Activated CD8-positive, alpha-beta memory T cell treated with anti-CD3 and anti-CD28 coated beads, Interleukin-2, amount 50 U/mL, for 48 hours (primary cell): ENCODE data around the gene GKN2.
"Not testable (repeated sequence)": the region's sequence is repeated elsewhere in the genome, so short reads cannot be mapped to it uniquely, and the experiment has no call there.

Experiments used
- DNase-seq: peaks from one replicate; pipeline ENCODE4 v3.0.0-alpha.2; 2020

GKN2 gene

DNA sequence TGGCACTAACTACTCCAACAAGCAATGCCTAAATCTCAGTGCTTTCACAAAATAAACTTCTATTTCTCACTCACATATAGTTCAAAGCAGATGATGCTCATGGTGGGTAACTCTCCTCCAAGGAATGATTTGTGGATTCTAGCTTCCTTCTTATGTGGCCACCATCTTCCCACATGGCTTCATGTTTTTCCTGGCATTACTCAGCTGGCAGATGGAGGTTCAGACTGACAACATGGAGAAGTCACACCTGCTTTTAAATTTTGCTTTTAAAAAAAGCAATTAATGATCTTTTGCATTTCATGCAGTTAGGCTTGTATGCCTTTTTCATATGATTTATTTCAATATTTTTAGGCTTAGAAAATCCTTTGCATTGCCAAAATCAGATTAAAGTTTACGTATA lies 6.3 kb upstream of the GKN2 start:
- no peak for DNase-seq

GRCh38 chr2:68955432-68955831 lies 2.7 kb upstream of the GKN2 start:
- not testable (repeated sequence) for DNase-seq

- no peak for DNase-seq
Observed at GRCh38 chr2:68951899-68952298, 794 bp downstream of the GKN2 start.

DNA sequence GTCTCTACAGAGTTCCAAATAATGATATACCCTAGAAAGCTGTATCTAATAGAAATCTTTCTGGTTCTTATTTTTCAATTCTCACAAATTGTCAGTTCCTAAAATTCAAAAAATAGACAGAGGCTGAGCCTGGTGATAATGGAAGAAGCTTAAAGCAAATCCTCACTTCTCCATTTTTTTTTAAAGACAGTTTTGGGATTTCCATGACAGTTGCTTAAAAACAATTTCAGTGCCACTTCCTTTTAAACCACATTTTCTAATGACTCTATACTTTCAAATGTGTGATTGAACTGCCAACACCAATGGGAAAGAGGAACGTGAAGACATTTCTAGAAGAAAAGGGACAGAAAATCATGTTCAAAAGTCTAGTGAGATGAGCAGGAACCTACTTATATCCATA lies 4.0 kb downstream of the GKN2 start:
- no peak for DNase-seq

- no peak for DNase-seq
Observed at GRCh38 chr2:68946117-68946516, 6.6 kb downstream of the GKN2 start.

DNA sequence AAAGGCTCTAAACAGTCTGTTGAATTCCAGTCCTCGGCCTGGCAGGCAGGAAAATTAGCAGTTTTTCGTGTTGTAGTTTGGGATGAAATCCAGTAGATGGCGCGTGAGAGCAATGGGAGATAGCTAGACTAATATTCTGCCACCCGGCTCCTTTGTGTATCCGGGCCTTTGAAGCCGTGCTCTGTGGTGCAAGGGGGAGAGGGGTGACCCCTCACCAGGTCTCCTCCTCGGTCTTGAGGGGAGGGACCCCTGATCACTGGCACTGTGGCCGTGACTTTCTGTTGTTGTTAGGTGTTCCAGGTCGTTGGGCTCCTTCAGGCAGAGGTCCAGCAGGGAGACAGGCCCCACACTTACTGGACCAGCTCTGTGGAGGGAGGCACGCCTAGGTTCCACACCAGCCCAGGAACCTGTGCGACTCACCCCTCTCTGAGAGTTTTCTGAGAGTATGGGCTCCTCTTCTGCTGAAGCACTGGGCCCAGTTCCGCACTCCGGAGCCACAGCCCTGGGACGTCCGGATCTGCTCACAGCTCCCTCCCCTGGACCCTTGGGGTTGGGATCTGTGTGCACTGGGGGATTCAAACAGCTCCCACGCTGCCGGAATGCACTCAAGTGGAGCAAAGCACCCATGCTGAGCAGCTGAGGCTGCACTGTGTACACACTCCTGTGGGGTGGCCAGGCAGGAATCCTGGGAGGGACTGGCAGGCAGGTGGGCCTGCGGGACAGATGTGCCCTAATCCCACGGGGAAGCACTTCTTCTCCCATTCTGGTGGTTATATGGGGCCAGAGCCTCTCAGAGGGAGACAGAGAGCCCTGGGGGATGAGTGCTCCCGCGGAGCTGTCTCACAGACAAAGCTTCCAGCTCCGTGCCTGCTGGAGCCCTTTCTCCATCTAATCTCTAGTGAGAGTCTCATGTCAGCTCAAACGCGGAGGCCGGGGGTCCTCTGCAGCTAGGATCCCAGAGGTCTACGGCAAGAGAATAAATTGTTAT lies 8.8 kb downstream of the GKN2 start:
- DNase-seq = peak; percentile 67

DNA sequence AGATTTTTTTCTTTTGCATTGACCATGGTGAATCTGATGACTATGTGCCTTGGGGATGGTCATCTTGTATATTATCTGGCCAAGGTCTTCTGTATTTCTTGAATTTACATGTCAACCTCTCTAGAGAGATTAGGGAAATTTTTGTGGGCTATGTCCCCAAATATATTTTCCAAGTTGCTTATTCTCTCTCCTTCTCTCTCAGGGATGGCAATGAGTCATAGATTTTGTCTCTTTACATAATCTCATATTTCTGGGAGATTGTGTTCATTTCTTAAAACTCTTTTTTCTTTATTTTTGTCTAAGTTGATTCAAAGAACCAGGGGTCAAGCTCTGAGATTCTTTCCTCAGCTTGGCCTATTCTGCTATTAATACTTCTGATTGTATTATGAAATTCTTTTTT lies 9.9 kb downstream of the GKN2 start:
- DNase-seq = no peak

DNA sequence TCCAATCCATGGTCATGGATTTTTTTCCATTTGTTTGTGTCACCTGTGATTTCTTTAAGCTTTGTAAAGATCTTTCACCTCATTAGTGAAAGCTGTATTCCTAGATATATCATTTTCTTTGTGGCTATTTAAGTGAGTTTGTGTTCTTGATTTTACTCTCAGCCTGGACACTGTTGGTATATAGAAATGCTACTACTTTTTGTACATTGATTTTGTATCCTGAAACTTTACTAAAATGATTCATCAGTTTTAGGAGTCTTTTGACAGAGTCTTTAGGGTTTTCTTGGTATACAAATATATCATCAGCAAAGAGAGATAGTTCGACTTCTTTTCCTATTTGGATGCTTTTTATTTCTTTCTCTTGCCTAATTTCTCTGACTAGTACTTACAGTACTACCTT lies 12.3 kb downstream of the GKN2 start:
- no peak for DNase-seq

- DNase-seq = no peak
Observed at GRCh38 chr2:68939962-68940361, 12.7 kb downstream of the GKN2 start.

DNA sequence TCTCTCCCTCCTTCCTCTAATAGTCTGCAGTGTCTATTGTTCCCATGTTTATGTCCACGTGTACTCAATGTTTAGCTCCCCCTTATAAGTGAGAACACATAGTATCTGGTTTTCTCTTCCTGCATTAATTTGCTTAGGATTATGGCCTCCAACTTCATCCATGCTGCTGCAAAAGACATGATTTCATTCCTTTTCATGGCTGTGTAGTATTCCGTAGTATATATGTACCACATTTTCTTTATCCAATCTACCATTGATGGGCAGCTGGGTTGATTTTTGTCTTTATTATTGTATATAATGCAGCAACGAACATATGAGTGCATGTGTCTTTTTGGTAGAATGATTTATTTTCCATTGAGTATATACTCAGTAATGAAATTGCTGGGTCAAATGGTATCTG lies 13.8 kb downstream of the GKN2 start:
- no peak for DNase-seq

DNA sequence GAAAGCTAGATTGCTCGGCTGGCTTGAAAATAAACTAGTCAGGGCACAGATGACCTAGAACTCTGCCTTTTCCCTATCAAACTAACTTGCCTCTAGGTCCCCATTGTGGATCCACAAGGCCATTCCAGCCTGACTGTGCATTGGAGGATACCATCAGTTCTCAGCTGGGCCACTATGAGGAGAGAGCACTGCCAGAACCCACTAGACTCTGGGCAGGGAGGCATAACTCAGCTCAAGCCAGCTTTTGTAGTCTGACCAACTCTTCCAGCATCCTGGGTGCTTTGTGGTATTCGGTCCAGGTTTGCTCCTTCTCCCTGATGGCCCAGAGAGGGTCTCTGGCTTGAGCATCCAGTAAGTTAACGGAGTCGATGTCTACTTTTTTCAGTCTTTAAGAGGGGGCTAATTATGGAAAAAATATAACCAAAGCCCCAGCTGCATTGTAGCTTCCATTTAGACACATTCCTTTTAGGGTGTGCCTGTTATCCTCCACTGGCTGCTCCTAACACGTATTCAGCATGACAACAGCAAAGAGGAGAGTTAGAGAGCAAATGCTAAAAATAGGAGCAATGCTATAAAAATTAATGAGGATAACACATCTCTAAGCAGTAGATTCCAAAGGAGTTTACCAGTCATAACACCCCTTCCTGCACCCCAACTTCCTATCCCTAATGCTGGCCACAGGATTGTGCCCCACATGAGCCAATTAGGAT lies 15.2 kb downstream of the GKN2 start:
- no peak for DNase-seq

GRCh38 chr2:68936889-68937288 lies 15.8 kb downstream of the GKN2 start:
- DNase-seq = no peak

DNA sequence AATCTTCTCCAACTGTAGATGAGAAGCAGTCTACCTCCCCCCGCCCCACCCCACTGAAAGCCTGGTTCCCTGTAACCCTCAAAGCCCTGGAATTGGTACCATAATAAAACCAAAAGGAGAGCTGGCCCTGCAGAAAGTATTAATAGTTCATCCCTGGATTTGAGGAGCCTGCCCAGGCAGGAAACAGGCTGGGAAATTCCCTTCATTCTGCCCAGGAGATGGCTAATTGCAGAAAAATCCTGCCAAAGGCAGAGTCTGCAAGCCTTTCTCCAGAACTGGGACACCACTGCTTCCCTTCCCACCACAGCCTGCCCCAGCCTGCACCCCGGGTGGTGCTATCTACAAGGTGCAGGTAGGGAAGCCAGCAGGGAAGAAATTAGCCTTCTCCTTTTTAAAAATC lies 16.3 kb downstream of the GKN2 start:
- no peak for DNase-seq

- no peak for DNase-seq
Observed at GRCh38 chr2:68935471-68935870, 17.2 kb downstream of the GKN2 start.

GRCh38 chr2:68934021-68934420 lies 18.7 kb downstream of the GKN2 start:
- DNase-seq = no peak

- DNase-seq = no peak
Observed at GRCh38 chr2:68932402-68932801, 20.3 kb downstream of the GKN2 start.

DNA sequence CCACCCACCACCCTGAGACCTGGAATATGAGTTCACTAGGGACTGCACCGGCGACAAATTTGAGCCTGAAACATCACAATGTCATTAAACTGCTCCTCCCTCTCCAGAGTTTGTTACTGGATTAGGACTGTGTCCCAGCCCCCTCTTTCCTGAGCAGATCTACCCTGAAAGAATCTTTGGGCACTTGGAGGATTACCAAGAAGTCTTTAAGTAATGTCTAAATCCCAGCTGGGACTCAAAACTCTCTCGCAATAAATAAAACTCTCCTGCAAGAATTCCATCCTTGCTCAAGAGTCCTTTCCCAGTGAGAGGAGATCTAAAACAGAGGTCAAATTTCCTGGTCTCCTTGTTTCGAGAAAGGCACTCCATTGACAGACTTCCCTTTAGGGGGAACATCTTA lies 20.9 kb downstream of the GKN2 start:
- DNase-seq = no peak

DNA sequence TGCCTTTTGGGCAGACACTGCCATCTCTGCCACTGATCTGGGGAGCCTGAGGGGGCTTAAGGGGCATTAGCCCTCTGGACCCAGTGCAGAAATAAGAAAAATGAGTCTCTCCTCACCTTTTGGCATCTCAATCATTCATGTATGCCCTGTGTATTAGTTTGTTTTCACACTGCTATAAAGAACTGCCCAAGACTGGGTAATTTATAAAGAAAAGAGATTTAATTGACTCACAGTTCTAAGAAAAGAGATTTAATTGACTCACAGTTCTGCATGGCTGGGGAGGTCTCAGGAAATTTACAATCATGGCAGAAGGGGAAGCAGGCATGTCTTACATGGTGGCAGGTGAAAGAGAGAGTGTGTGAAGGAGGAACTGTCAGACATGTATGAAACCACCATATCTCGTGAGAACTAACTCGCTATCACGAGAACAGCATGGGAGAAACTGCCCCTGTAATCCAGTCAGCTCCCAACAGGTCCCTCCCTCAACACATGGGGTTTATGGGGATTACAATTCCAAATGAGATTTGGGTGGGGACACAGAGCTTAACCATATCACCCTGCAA lies 21.5 kb downstream of the GKN2 start:
- no peak for DNase-seq

DNA sequence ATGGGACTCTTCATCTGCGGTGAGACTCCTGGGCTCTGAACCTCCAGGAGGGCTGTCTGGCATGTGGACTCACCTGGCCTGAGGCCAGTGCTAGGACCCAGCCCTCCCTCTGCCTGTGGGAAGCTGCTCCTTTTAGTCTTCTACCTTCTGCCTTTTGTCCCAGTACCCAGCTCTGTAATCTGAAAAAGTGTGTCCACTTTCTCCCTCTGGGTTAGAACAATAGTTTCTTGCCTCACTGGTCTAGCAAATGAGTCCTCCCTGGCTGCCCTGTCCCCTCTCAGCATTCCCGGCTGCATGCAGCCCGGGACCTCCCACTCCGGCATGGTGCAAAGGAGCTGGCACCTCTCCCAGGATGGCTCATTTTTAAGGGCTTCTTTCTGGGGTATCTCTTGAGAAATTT lies 25.9 kb downstream of the GKN2 start:
- DNase-seq = no peak

- no peak for DNase-seq
Observed at GRCh38 chr2:68925295-68925896, 27.3 kb downstream of the GKN2 start.

DNA sequence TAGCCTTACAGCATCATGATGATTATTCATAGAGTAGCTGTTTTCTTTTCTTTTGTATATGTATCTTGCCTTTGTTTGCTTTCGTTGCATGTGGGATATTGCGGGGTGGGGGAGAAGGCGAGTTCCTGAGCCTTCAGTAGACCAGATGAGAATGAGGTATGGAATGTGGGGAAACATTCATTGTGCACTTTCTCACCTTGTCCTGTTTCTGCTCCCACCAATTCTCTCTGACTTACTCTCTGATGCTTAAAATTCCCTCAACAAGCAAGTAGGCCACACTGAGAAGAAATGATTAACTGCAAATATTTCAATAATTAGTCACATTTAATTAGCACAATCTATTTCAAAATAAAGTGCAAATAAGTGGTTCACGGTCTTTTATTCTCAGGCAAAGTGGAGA lies 31.0 kb downstream of the GKN2 start:
- DNase-seq = no peak

- no peak for DNase-seq
Observed at GRCh38 chr2:68920481-68921170, 32.1 kb downstream of the GKN2 start.

- no peak for DNase-seq
Observed at GRCh38 chr2:68918497-68918896, 34.2 kb downstream of the GKN2 start.
